H1 (cell line): ENCODE data around the gene SIK2.

Experiments used
- ZNF274 ChIP-seq: IDR thresholded peaks from 2 replicates; pipeline ENCODE4 v1.7.0; 2012; ENCODE audit warnings: low read length, borderline replicate concordance; ENCODE audit errors: extremely low read depth
- TF ChIP-seq, protein P1 (sequence below), 3 experiments: IDR thresholded peaks; 1 replicate in 2 of 3; 2 replicates in 1 of 3; pipeline versions ENCODE4 v1.5.1 to v1.6.1; 2011; ENCODE audit warnings: low read length in 3 of 3, mild to moderate bottlenecking in 3 of 3, inconsistent platforms in 2 of 3, low read depth in 1 of 3, moderate library complexity in 1 of 3; ENCODE audit not compliant: insufficient read depth in 1 of 3; ENCODE audit errors: control extremely low read depth in 1 of 3

DNA sequence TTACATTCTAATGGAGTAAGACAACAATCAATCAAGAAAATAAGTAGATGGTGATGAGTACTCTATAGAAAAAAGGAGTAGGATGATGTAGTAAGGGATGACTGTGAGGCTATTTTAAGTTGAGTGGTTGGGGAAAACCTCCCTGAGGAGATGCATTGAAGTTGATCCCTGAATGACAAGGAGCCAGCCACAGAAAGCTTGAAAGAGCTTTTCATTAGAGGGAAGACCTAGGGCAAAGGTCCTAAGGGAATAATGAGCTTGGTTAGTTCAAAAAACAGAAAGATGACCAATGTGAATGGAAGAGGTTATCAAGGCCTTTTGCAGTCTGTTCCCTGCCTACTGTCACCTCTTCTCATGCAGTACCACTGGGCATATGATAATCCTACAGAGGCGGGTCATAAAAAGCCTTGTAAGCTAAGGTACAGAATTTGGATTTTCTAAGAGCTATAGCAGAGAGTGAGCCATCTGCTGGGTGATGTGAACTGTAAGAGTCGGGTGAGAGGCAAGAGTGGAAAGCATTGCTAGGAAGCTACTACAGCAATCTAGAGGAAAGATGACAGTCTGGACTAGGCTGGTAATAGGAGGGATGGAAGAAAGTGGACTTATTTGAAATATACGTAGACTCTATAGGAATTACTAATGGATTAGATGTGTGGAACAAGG, 160.9 kb downstream of the SIK2 start:
- TF ChIP-seq, protein P1, sequence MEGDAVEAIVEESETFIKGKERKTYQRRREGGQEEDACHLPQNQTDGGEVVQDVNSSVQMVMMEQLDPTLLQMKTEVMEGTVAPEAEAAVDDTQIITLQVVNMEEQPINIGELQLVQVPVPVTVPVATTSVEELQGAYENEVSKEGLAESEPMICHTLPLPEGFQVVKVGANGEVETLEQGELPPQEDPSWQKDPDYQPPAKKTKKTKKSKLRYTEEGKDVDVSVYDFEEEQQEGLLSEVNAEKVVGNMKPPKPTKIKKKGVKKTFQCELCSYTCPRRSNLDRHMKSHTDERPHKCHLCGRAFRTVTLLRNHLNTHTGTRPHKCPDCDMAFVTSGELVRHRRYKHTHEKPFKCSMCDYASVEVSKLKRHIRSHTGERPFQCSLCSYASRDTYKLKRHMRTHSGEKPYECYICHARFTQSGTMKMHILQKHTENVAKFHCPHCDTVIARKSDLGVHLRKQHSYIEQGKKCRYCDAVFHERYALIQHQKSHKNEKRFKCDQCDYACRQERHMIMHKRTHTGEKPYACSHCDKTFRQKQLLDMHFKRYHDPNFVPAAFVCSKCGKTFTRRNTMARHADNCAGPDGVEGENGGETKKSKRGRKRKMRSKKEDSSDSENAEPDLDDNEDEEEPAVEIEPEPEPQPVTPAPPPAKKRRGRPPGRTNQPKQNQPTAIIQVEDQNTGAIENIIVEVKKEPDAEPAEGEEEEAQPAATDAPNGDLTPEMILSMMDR (IDR thresholded peaks at IDR 0.05; ENCODE audit: control extremely low read depth in 1 of 3, insufficient read depth in 1 of 3, low read depth in 1 of 3, low read length in 3 of 3), result no peak
- TF ChIP-seq ZNF274, result no peak
